AG04450 (cell line): ENCODE measurements around the gene NEMP1. TPM values are rescaled to one million over a fixed set of nuclear protein-coding genes. Genes with fewer than 3 reads are reported as not detected.

Source experiments
- CTCF ChIA-PET: fragments of 300-600, 350-600 bp; formaldehyde crosslinking; extraction: SDS; loops from one replicate; lab custom pipeline; 2022; ENCODE audit warnings: antibody characterized with exemption, inconsistent platforms; lab: Charles Lee
- POLR2A ChIA-PET: fragments of 350-600 bp; formaldehyde crosslinking; extraction: SDS; loops from one replicate; lab custom pipeline; 2021; ENCODE audit warnings: antibody characterized with exemption, inconsistent platforms; lab: Yijun Ruan, JAX
- DNase-seq: peaks from one replicate; pipeline ENCODE4 v3.0.0-alpha.2; 2011; ENCODE audit warnings: low read depth, low spot score
- H3K27ac ChIP-seq: one replicate; pipeline ENCODE4 v1.5.1; 2012; ENCODE audit warnings: low read depth, low read length, control low read depth
- H3K27me3 ChIP-seq: one replicate; pipeline ENCODE4 v1.6.0; 2012; ENCODE audit warnings: low read length; ENCODE audit not compliant: control insufficient read depth, insufficient read depth
- H3K4me3 ChIP-seq: 2 replicates; pipeline ENCODE4 v1.5.1; 2011; ENCODE audit warnings: mild to moderate bottlenecking, low read depth, low read length, control low read depth
- H3K9me3 ChIP-seq: 2 replicates; pipeline ENCODE4 v1.5.1; 2012; ENCODE audit warnings: low read length; ENCODE audit not compliant: control insufficient read depth, insufficient read depth
- polyA plus RNA-seq: library from polyadenylated mRNA; depleted of rRNA; stranded (reverse); fragments of >200 nt; gene quantifications from 2 replicates; pipeline ENCODE4 v1.2.3, GENCODE V29; 2011
- TF ChIP-seq, protein P1 (sequence below): IDR thresholded peaks from 2 replicates; pipeline ENCODE4 v1.5.1; 2011; ENCODE audit warnings: low read depth, low read length, control low read depth, inconsistent platforms

The NEMP1 gene
- polyA plus RNA-seq, 1 experiment = 11.9 TPM

DNA sequence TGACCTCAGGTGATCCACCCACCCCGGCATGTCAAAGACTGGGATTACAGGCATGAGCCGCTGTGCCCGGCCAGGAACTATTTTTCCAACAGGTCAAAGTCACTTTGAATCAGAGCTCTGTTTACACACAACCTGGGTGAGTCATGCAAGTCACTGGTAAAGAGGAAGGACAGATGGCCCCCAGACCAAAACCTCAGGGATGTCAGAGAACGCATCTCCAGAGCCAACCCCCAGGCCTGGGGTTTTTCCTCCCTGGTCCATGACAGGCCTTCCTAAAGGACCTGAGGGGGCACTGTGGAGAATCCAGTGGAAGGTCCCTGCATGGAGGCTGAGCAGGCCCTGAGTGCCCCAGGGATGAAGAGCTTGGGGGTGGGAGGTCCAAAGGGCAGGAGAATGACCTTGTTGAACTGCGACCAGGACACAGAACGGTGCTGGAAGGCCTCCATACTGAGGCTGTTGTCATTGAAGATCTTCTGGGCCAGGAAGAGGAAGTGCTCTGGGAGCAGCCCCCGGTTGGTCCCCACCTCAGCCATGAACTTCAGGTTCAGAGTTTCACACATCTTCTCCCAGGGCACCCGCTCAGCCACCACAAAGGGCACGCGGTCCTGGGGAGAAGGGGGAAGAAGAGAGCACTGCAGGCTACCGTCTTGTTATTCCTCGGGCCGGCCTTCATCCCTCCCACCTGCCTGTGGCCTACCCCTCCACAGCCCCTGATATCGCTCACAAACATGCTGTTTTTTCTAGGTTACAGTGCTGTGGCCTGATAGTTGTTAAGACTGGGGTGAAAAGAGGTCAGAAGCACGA is 23.5 kb upstream of the NEMP1 start:
- TF ChIP-seq, protein P1, sequence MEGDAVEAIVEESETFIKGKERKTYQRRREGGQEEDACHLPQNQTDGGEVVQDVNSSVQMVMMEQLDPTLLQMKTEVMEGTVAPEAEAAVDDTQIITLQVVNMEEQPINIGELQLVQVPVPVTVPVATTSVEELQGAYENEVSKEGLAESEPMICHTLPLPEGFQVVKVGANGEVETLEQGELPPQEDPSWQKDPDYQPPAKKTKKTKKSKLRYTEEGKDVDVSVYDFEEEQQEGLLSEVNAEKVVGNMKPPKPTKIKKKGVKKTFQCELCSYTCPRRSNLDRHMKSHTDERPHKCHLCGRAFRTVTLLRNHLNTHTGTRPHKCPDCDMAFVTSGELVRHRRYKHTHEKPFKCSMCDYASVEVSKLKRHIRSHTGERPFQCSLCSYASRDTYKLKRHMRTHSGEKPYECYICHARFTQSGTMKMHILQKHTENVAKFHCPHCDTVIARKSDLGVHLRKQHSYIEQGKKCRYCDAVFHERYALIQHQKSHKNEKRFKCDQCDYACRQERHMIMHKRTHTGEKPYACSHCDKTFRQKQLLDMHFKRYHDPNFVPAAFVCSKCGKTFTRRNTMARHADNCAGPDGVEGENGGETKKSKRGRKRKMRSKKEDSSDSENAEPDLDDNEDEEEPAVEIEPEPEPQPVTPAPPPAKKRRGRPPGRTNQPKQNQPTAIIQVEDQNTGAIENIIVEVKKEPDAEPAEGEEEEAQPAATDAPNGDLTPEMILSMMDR = no peak
- ChIA-PET POLR2A (interaction anchor here (10.8 kb wide), 1 partner anchor 10 kb away, joined by 258 read pairs; the partner anchor contains the start of gene NAB2), CTCF (interaction anchor here (0.5 to 1.0 kb wide), 4 partner anchors 9 to 399 kb away, joined by 3 to 5 read pairs (median 4); partner anchors contain the start of gene STAT6)
- Histone ChIP-seq H3K27ac (peak overlapping the region; percentile 31), H3K9me3 (no peaks in the 10 kb centered on the region), H3K4me3 (no peak overlapping the region), H3K27me3 (no peaks in the 10 kb centered on the region)
- DNase-seq = no peak

DNA sequence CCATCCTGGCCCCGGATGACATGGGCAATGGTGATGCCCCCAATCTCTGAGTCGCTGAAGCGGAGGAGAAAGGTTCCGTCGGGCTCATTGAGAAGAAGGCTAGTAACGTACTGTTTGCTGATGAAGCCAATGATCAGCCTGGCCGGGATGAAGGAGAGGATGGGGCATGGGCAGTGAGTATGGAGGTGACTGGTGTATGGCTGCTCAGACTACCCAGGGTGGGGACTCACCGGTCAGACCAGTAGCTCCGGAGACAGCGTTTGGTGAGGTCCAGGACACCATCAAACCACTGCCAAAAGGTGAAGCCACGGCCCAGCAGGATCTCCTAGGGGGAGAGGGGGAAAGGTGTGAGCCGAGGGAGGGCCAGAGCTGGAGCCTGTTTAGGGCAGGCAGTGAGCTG is 21.2 kb upstream of the NEMP1 start:
- POLR2A ChIA-PET = interaction anchor here (0.8 to 1.2 kb wide), 2 partner anchors 12 to 13 kb away, joined by 3 read pairs; no protein-coding TSS in a partner anchor
- Histone ChIP-seq H3K4me3 (no peak overlapping the region), H3K27me3 (no peaks in the 10 kb centered on the region), H3K9me3 (no peaks in the 10 kb centered on the region), H3K27ac (no peak overlapping the region)
- TF ChIP-seq, protein P1 = no peak
- no peak for DNase-seq
- CTCF ChIA-PET = interaction anchor here (2.5 to 2.6 kb wide), 2 partner anchors 12 to 76 kb away, joined by 9 to 10 read pairs; partner anchors contain the start of gene STAT6

DNA sequence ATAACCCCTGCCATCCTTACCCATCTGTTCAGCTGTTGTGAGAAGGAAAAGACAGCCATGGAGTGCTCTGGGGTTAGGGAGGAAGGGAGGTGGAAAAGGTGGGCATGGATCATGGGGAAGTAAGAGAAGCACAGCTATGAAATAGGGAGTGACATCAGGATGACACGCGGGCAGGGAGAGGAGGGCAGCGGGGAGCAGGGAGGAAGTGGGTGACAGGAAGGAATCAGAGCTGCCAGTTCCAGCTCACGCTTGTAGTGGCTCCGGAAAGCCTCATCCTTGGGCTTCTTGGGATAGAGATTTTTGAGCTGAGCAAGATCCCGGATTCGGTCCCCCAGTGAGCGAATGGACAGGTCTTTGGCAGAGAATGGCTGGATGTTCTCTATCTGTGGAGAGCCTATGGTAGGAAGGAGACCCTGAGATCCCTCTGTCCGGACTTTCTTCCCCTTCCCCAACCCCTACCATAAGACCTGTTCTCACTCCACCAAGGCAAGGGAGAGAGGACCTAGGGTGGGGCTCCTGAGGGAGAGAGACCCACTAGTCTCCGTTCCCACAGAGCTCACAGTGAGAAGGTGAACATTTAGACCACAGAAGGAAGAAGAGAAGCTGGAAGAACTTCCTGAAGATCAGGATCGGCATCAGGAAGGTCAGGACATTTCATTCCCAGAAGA is 20.6 kb upstream of the NEMP1 start:
- no peak for DNase-seq
- TF ChIP-seq, protein P1 = no peak
- H3K4me3 ChIP-seq = no peak overlapping the region
- no peak overlapping the region for H3K27ac ChIP-seq
- H3K27me3 ChIP-seq = no peaks in the 10 kb centered on the region
- no peaks in the 10 kb centered on the region for H3K9me3 ChIP-seq
- CTCF ChIA-PET = interaction anchor here (2.5 to 2.6 kb wide), 2 partner anchors 13 to 77 kb away, joined by 9 to 10 read pairs; partner anchors contain the start of gene STAT6
- POLR2A ChIA-PET = interaction anchor here (0.8 to 13.0 kb wide), 2 partner anchors 8 to 11 kb away, joined by 3 to 258 read pairs; partner anchors contain the start of gene STAT6

DNA sequence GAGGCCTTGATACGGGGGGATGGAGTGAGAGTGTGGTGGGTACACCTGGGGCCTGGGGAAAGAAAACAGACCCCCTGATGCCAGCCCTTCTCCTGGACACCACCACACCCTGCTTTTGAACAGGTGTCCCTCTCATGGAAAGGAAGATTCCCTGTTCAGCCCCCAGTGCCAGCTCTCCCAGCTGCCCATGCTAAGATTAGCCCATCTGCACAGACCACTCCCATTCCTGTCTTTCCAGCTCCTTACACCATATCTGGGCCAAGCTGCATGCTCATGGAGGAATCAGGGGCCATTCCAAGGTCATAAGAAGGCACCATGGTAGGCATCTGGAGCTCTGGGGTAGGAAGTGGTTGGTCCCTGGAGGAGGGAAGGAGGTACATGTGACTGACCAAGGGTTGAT is 20.0 kb upstream of the NEMP1 start:
- H3K4me3 ChIP-seq = no peak overlapping the region
- ChIA-PET POLR2A (interaction anchor here (13.0 kb wide), 1 partner anchor 9 kb away, joined by 258 read pairs; the partner anchor contains the start of gene STAT6), CTCF (interaction anchor here (1.0 to 2.6 kb wide), 3 partner anchors 13 to 77 kb away, joined by 3 to 10 read pairs (median 9); partner anchors contain the start of gene STAT6)
- TF ChIP-seq, protein P1 = no peak
- no peak overlapping the region for H3K27ac ChIP-seq
- no peak for DNase-seq
- no peaks in the 10 kb centered on the region for H3K9me3 ChIP-seq
- H3K27me3 ChIP-seq = no peaks in the 10 kb centered on the region
